Peyer's patch (tissue), 4 donors: ENCODE data around the gene NWD2.

Source experiments
- POLR2A ChIP-seq, 2 donors: fragments of 450-650 bp; IDR thresholded peaks; one replicate each; pipeline ENCODE4 v1.5.1; 2017; ENCODE audit warnings: antibody characterized with exemption in 2 of 2, mild to moderate bottlenecking in 2 of 2, moderate library complexity in 2 of 2
- TF ChIP-seq, protein P1 (sequence below), 6 experiments: fragments of 450-650 bp in 4 of 6; fragments of 200-600 bp in 2 of 6; sonication (generic) in 1 of 6; IDR thresholded peaks; one replicate each; pipeline ENCODE4 v1.5.1; 2017 to 2019; ENCODE audit warnings: antibody characterized with exemption in 6 of 6, mild to moderate bottlenecking in 3 of 6, moderate library complexity in 1 of 6

DNA sequence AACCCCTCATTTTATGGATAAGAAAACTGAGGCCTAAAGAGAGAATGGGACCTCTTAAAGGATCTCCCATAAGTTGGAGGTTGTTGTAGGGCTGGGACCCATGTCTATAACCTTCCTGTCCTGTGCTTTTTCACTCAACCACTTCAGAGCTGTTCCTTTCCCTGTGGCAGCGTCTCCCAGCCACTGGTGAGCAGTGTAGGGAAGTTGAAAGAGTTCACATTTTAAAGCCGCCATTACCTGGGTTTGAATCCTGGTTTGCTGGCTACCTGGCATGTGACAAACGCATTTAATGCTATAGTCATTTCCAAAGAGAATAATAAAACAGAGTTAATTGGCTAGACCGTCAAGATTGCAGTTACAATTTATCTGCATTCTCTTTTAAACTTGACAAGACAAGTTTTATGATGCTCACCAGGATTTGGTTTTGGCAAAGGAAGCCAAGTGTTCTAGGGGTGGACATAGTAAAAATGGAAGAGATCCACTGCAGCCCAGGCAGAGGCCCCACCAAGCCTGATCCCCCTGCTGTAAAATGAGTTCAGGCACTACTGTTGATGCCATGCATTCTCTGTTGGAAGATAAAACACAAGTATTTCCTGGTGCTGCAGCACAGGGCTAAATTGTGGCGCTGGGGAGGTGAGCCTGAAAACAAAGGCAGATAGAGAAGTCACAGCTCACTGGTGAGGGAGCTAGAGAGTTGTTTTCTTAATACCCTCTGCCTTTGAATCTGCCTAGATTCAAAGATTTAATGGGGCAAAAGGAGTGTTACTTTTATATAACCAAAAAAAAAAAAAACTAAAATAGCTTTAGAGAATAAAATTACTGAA is 218.7 kb downstream of the NWD2 start:
- TF ChIP-seq, protein P1, sequence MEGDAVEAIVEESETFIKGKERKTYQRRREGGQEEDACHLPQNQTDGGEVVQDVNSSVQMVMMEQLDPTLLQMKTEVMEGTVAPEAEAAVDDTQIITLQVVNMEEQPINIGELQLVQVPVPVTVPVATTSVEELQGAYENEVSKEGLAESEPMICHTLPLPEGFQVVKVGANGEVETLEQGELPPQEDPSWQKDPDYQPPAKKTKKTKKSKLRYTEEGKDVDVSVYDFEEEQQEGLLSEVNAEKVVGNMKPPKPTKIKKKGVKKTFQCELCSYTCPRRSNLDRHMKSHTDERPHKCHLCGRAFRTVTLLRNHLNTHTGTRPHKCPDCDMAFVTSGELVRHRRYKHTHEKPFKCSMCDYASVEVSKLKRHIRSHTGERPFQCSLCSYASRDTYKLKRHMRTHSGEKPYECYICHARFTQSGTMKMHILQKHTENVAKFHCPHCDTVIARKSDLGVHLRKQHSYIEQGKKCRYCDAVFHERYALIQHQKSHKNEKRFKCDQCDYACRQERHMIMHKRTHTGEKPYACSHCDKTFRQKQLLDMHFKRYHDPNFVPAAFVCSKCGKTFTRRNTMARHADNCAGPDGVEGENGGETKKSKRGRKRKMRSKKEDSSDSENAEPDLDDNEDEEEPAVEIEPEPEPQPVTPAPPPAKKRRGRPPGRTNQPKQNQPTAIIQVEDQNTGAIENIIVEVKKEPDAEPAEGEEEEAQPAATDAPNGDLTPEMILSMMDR (IDR thresholded peaks at IDR 0.05) = no peak
- TF ChIP-seq POLR2A (IDR thresholded peaks at IDR 0.05) = no peak
